HepG2 (cell line): ENCODE data around the gene SRP19. TPM values are rescaled to one million over a fixed set of nuclear protein-coding genes. Genes with fewer than 3 reads are reported as not detected.

Experiments used
- BCL3 ChIP-seq: sonication (generic); formaldehyde crosslinking; IDR thresholded peaks from 2 replicates; pipeline ENCODE4 v1.5.1; 2020; ENCODE audit warnings: mild to moderate bottlenecking, missing genetic modification reagents, moderate library complexity
- FLYWCH1 ChIP-seq: sonication (generic); formaldehyde crosslinking; IDR thresholded peaks from 2 replicates; pipeline ENCODE4 v1.8.1; 2023; ENCODE audit warnings: mild to moderate bottlenecking, missing genetic modification reagents
- GFI1 ChIP-seq: sonication (generic); formaldehyde crosslinking; IDR thresholded peaks from 2 replicates; pipeline ENCODE4 v1.5.0; 2020; ENCODE audit warnings: missing genetic modification reagents, mild to moderate bottlenecking, borderline replicate concordance
- HDAC1 ChIP-seq: sonication (generic); formaldehyde crosslinking; IDR thresholded peaks from 2 replicates; pipeline ENCODE4 v1.5.1; 2020; ENCODE audit warnings: mild to moderate bottlenecking, missing genetic modification reagents
- KDM2A ChIP-seq: sonication (generic); formaldehyde crosslinking; IDR thresholded peaks from 2 replicates; pipeline ENCODE4 v1.4.0; 2020; ENCODE audit warnings: low read depth, missing genetic modification reagents, borderline replicate concordance
- MAFF ChIP-seq: IDR thresholded peaks from 2 replicates; pipeline ENCODE4 v1.6.1; 2011; ENCODE audit warnings: low read depth, low read length, improper control_type of control experiment
- PRDM15 ChIP-seq: sonication (generic); formaldehyde crosslinking; IDR thresholded peaks from 2 replicates; pipeline ENCODE4 v1.4.0; 2020; ENCODE audit warnings: missing genetic modification reagents
- ZEB1 ChIP-seq: IDR thresholded peaks from 2 replicates; pipeline ENCODE4 v1.6.1; 2012; ENCODE audit warnings: mild to moderate bottlenecking, low read depth, inconsistent platforms; ENCODE audit not compliant: insufficient replicate concordance
- ZFP90 ChIP-seq: sonication (generic); formaldehyde crosslinking; IDR thresholded peaks from 2 replicates; pipeline ENCODE4 v1.8.0; 2022; ENCODE audit warnings: missing genetic modification reagents, mild to moderate bottlenecking, inconsistent platforms, borderline replicate concordance
- ZNF337 ChIP-seq: sonication (generic); formaldehyde crosslinking; IDR thresholded peaks from 2 replicates; pipeline ENCODE4 v1.5.1; 2020; ENCODE audit warnings: missing genetic modification reagents, low read depth, mild to moderate bottlenecking, borderline replicate concordance
- ZNF446 ChIP-seq: sonication (generic); formaldehyde crosslinking; IDR thresholded peaks from 2 replicates; pipeline ENCODE4 v1.5.0; 2020; ENCODE audit warnings: mild to moderate bottlenecking, missing genetic modification reagents
- ZNF598 ChIP-seq: sonication (generic); formaldehyde crosslinking; IDR thresholded peaks from 2 replicates; pipeline ENCODE4 v1.5.1; 2020; ENCODE audit warnings: mild to moderate bottlenecking, missing genetic modification reagents, borderline replicate concordance
- ZNF710 ChIP-seq: sonication (generic); formaldehyde crosslinking; IDR thresholded peaks from 2 replicates; pipeline ENCODE4 v1.5.0; 2020; ENCODE audit warnings: mild to moderate bottlenecking, missing genetic modification reagents, borderline replicate concordance
- ZNF737 ChIP-seq: sonication (generic); formaldehyde crosslinking; IDR thresholded peaks from 2 replicates; pipeline ENCODE4 v1.5.0; 2020; ENCODE audit warnings: missing genetic modification reagents, mild to moderate bottlenecking, borderline replicate concordance
- polyA plus RNA-seq, 8 experiments: library from polyadenylated mRNA; depleted of rRNA in 3 of 8; stranded (reverse) in 7 of 8; unstranded in 1 of 8; fragments of >200 nt; fragmentation: Illumina TruSeq in 4 of 8; extraction: Trizol in 4 of 8; gene quantifications; 2 replicates each; pipeline versions ENCODE4 v1.2.1 to v1.2.3, GENCODE V29; 2011 to 2016; ENCODE audit warnings: low read depth in 4 of 8, missing spikeins in 1 of 8, mixed read lengths in 1 of 8; ENCODE audit not compliant: insufficient read depth in 1 of 8
- total RNA-seq, 5 experiments: library from RNA; depleted of rRNA; stranded (reverse); fragments of >200 nt; fragmentation: Illumina TruSeq; extraction: Trizol; gene quantifications; 2 replicates each; pipeline ENCODE4 v1.2.3, GENCODE V29; 2016; ENCODE audit warnings: low read depth in 1 of 5

SRP19 gene
- total and polyA plus RNA-seq, 2 of the 13 experiments (the other 11 are each of a cell fraction or from before 2014, with no cell fraction given), result 46.9 to 143 TPM

DNA sequence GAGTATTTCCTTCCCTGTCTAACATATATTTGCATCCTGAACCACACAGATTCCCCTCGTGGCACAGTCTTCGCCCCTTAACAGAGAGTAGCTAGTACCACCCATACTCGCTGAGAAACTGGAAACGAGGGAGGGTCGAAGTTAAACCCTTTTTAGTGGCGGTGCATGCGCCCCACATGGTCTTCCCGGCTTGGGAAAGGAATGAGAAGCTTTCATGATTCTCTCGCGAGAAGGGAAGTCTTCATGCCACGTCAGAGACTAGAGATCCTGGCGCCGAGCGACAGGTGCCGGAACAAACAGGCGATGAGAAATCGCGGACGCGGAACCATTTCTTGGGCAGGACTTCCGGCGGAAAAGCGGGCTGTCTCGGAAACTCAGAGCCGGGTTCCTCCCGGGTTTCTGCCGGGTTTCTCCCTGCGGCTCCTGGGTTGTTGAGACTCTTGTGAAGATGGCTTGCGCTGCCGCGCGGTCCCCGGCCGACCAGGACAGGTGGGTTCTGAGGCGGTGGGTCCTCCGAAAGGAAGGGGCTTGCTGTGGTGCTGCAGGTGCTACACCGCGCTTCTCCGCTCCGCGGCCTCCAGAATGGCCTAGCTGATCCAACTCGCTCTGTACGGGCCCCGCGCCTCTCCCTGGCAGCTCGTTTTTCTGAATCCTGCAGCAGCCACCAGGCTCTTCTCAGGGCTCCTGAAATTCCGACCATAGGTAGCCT is at the start of gene SRP19 (continued):
- TF ChIP-seq KDM2A, result peak; percentile 84
- TF ChIP-seq FLYWCH1 (CRISPR knock-in tag), result no peak
- TF ChIP-seq ZNF710 (CRISPR knock-in tag), result no peak
- TF ChIP-seq ZEB1, result no peak
- TF ChIP-seq ZNF337 (CRISPR knock-in tag), result peak; percentile 37; the same call in 1 of the 2 replicates
- no peak for TF ChIP-seq BCL3 (CRISPR knock-in tag)
- TF ChIP-seq PRDM15, result 0 out of 2 replicates have a peak, but pooled peaks have one; percentile 49
- peak; percentile 77; the same call in 1 of the 2 replicates for TF ChIP-seq ZFP90 (CRISPR knock-in tag)
- TF ChIP-seq ZNF598 (CRISPR knock-in tag), result peak; percentile 53; the same call in 1 of the 2 replicates
- no peak for TF ChIP-seq MAFF
- TF ChIP-seq GFI1 (CRISPR knock-in tag), result peak; percentile 33; the same call in 1 of the 2 replicates
- TF ChIP-seq ZNF446 (CRISPR knock-in tag), result peak; percentile 91
- peak; percentile 70 for TF ChIP-seq HDAC1 (CRISPR knock-in tag)
- TF ChIP-seq ZNF737 (CRISPR knock-in tag), result peak; percentile 23; the same call in 1 of the 2 replicates
